K562 (cell line): ENCODE results near the gene ENG. TPM values are rescaled to one million over a fixed set of nuclear protein-coding genes. Genes with fewer than 3 reads are reported as not detected.

ENCODE experiments used
- C11orf30 ChIP-seq: fragments of 450-650 bp; IDR thresholded peaks from 2 replicates; pipeline ENCODE4 v1.6.1; 2016; ENCODE audit warnings: low read depth, mild to moderate bottlenecking
- DDX20 ChIP-seq: fragments of 450-650 bp; IDR thresholded peaks from 2 replicates; pipeline ENCODE4 v1.6.1; 2016; ENCODE audit warnings: missing genetic modification characterization, low read depth, mild to moderate bottlenecking, missing compliant biosample characterization, moderate library complexity
- ERF ChIP-seq: fragments of 450-650 bp; formaldehyde crosslinking; IDR thresholded peaks from 2 replicates; pipeline ENCODE4 v1.4.0; 2020; ENCODE audit warnings: mild to moderate bottlenecking, mixed read lengths
- HCFC1 ChIP-seq: IDR thresholded peaks from 2 replicates; pipeline ENCODE4 v1.6.1; 2012; ENCODE audit warnings: low read depth, low read length, improper control_type of control experiment
- HMG20A ChIP-seq: fragments of 450-650 bp; formaldehyde crosslinking; conservative IDR thresholded peaks from 2 replicates; pipeline ENCODE4 v1.4.0; 2020; ENCODE audit warnings: mild to moderate bottlenecking, mixed read lengths
- HNRNPUL1 ChIP-seq: fragments of 200-400 bp; formaldehyde crosslinking; IDR thresholded peaks from 2 replicates; pipeline ENCODE4 v1.6.1; 2017; ENCODE audit warnings: low read length
- RBM15 ChIP-seq: fragments of 200-400 bp; formaldehyde crosslinking; IDR thresholded peaks from 2 replicates; pipeline ENCODE4 v1.6.1; 2018; ENCODE audit warnings: mild to moderate bottlenecking, low read length, moderate library complexity; ENCODE audit not compliant: insufficient read depth
- SP1 ChIP-seq: sonication (generic); formaldehyde crosslinking; IDR thresholded peaks from 2 replicates; pipeline ENCODE4 v1.8.1; 2022; ENCODE audit warnings: mild to moderate bottlenecking, missing genetic modification reagents
- TEAD2 ChIP-seq: fragments of 450-650 bp; IDR thresholded peaks from 2 replicates; pipeline ENCODE4 v1.6.1; 2016; ENCODE audit warnings: missing genetic modification characterization, control low read depth, missing compliant biosample characterization
- polyA plus RNA-seq, 8 experiments: library from polyadenylated mRNA; depleted of rRNA in 4 of 8; stranded (reverse) in 5 of 8; unstranded in 3 of 8; fragments of >200 nt; fragmentation: Nextera tagmentation in 2 of 8; fragmentation: Illumina TruSeq in 1 of 8; extraction: Ambion mirVana in 2 of 8; extraction: Trizol in 1 of 8; gene quantifications; 2 replicates each; pipeline versions ENCODE4 v1.2.1 to v1.2.3, GENCODE V29; 2011 to 2014; ENCODE audit warnings: inconsistent platforms in 1 of 8, missing spikeins in 1 of 8
- total RNA-seq, 7 experiments: library from RNA; depleted of rRNA in 6 of 7; stranded (reverse); fragments of >200 nt in 6 of 7; fragmentation: Illumina TruSeq in 2 of 7; extraction: Trizol in 2 of 7; gene quantifications; 2 replicates each; pipeline versions ENCODE4 v1.2.1 to v1.2.3, GENCODE V29; 2011 to 2021; ENCODE audit warnings: low replicate concordance in 1 of 7
- TF ChIP-seq, protein P1 (sequence below): fragments of 250-450 bp; sonication (Bioruptor Pico); IDR thresholded peaks from 2 replicates; pipeline ENCODE4 v1.8.0; 2021; ENCODE audit warnings: moderate library complexity, mild to moderate bottlenecking, inconsistent platforms
- TF ChIP-seq, protein P2 (sequence below): fragments of 250-450 bp; sonication (Bioruptor Pico); IDR thresholded peaks from 2 replicates; pipeline ENCODE4 v1.4.0; 2020; ENCODE audit warnings: mild to moderate bottlenecking, moderate library complexity
- TF ChIP-seq, protein P3 (sequence below): fragments of 200-600 bp; sonication (generic); IDR thresholded peaks from one replicate; pipeline ENCODE4 v1.6.1; 2012; ENCODE audit warnings: mild to moderate bottlenecking, low read depth, low read length, inconsistent platforms

The ENG gene
- total and polyA plus RNA-seq, 9 of the 15 experiments (the other 6 are each of a cell fraction or from before 2014, with no cell fraction given), result 0.04 to 0.40 (median 0.14) TPM; not detected in 1

DNA sequence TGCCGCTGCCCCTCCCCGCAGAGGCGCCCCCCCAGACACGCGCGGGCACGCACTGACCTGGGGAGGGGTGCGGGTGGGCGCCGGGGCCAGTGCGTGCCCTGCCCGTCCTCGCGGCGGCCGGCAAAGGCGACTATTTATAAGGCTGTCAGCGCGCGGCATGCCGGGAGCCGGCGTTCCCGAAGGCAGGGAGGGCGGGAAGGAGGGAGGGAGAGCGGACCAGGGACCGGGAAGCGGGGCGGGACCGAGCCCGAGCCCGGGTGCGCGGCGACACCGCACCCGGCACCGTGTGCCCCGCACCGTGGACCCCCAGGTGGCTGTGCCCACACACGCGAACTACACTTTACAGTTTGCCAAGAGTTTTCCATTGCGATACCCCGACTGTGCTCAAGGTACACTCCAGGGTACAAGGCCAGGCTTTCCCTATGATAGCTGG lies 23.1 kb upstream of the ENG start, which contains the start of gene AK1 (continued):
- TF ChIP-seq, protein P1, sequence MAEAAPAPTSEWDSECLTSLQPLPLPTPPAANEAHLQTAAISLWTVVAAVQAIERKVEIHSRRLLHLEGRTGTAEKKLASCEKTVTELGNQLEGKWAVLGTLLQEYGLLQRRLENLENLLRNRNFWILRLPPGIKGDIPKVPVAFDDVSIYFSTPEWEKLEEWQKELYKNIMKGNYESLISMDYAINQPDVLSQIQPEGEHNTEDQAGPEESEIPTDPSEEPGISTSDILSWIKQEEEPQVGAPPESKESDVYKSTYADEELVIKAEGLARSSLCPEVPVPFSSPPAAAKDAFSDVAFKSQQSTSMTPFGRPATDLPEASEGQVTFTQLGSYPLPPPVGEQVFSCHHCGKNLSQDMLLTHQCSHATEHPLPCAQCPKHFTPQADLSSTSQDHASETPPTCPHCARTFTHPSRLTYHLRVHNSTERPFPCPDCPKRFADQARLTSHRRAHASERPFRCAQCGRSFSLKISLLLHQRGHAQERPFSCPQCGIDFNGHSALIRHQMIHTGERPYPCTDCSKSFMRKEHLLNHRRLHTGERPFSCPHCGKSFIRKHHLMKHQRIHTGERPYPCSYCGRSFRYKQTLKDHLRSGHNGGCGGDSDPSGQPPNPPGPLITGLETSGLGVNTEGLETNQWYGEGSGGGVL (CRISPR knock-in tag), result no peak
- TF ChIP-seq RBM15 (no peak), HCFC1 (no peak), ERF (no peak), DDX20 (tag) (no peak), SP1 (CRISPR knock-in tag) (no peak), HMG20A (CRISPR knock-in tag) (no peak), HNRNPUL1 (no peak), TEAD2 (tag) (no peak), C11orf30 (no peak)
- TF ChIP-seq, protein P2, sequence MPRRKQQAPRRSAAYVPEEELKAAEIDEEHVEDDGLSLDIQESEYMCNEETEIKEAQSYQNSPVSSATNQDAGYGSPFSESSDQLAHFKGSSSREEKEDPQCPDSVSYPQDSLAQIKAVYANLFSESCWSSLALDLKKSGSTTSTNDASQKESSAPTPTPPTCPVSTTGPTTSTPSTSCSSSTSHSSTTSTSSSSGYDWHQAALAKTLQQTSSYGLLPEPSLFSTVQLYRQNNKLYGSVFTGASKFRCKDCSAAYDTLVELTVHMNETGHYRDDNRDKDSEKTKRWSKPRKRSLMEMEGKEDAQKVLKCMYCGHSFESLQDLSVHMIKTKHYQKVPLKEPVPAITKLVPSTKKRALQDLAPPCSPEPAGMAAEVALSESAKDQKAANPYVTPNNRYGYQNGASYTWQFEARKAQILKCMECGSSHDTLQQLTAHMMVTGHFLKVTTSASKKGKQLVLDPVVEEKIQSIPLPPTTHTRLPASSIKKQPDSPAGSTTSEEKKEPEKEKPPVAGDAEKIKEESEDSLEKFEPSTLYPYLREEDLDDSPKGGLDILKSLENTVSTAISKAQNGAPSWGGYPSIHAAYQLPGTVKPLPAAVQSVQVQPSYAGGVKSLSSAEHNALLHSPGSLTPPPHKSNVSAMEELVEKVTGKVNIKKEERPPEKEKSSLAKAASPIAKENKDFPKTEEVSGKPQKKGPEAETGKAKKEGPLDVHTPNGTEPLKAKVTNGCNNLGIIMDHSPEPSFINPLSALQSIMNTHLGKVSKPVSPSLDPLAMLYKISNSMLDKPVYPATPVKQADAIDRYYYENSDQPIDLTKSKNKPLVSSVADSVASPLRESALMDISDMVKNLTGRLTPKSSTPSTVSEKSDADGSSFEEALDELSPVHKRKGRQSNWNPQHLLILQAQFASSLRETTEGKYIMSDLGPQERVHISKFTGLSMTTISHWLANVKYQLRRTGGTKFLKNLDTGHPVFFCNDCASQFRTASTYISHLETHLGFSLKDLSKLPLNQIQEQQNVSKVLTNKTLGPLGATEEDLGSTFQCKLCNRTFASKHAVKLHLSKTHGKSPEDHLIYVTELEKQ, result no peak
- TF ChIP-seq, protein P3, sequence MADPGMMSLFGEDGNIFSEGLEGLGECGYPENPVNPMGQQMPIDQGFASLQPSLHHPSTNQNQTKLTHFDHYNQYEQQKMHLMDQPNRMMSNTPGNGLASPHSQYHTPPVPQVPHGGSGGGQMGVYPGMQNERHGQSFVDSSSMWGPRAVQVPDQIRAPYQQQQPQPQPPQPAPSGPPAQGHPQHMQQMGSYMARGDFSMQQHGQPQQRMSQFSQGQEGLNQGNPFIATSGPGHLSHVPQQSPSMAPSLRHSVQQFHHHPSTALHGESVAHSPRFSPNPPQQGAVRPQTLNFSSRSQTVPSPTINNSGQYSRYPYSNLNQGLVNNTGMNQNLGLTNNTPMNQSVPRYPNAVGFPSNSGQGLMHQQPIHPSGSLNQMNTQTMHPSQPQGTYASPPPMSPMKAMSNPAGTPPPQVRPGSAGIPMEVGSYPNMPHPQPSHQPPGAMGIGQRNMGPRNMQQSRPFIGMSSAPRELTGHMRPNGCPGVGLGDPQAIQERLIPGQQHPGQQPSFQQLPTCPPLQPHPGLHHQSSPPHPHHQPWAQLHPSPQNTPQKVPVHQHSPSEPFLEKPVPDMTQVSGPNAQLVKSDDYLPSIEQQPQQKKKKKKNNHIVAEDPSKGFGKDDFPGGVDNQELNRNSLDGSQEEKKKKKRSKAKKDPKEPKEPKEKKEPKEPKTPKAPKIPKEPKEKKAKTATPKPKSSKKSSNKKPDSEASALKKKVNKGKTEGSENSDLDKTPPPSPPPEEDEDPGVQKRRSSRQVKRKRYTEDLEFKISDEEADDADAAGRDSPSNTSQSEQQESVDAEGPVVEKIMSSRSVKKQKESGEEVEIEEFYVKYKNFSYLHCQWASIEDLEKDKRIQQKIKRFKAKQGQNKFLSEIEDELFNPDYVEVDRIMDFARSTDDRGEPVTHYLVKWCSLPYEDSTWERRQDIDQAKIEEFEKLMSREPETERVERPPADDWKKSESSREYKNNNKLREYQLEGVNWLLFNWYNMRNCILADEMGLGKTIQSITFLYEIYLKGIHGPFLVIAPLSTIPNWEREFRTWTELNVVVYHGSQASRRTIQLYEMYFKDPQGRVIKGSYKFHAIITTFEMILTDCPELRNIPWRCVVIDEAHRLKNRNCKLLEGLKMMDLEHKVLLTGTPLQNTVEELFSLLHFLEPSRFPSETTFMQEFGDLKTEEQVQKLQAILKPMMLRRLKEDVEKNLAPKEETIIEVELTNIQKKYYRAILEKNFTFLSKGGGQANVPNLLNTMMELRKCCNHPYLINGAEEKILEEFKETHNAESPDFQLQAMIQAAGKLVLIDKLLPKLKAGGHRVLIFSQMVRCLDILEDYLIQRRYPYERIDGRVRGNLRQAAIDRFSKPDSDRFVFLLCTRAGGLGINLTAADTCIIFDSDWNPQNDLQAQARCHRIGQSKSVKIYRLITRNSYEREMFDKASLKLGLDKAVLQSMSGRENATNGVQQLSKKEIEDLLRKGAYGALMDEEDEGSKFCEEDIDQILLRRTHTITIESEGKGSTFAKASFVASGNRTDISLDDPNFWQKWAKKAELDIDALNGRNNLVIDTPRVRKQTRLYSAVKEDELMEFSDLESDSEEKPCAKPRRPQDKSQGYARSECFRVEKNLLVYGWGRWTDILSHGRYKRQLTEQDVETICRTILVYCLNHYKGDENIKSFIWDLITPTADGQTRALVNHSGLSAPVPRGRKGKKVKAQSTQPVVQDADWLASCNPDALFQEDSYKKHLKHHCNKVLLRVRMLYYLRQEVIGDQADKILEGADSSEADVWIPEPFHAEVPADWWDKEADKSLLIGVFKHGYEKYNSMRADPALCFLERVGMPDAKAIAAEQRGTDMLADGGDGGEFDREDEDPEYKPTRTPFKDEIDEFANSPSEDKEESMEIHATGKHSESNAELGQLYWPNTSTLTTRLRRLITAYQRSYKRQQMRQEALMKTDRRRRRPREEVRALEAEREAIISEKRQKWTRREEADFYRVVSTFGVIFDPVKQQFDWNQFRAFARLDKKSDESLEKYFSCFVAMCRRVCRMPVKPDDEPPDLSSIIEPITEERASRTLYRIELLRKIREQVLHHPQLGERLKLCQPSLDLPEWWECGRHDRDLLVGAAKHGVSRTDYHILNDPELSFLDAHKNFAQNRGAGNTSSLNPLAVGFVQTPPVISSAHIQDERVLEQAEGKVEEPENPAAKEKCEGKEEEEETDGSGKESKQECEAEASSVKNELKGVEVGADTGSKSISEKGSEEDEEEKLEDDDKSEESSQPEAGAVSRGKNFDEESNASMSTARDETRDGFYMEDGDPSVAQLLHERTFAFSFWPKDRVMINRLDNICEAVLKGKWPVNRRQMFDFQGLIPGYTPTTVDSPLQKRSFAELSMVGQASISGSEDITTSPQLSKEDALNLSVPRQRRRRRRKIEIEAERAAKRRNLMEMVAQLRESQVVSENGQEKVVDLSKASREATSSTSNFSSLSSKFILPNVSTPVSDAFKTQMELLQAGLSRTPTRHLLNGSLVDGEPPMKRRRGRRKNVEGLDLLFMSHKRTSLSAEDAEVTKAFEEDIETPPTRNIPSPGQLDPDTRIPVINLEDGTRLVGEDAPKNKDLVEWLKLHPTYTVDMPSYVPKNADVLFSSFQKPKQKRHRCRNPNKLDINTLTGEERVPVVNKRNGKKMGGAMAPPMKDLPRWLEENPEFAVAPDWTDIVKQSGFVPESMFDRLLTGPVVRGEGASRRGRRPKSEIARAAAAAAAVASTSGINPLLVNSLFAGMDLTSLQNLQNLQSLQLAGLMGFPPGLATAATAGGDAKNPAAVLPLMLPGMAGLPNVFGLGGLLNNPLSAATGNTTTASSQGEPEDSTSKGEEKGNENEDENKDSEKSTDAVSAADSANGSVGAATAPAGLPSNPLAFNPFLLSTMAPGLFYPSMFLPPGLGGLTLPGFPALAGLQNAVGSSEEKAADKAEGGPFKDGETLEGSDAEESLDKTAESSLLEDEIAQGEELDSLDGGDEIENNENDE, result no peak
